ENCODE measurements around the gene GPR3.

The GPR3 gene, protein sequence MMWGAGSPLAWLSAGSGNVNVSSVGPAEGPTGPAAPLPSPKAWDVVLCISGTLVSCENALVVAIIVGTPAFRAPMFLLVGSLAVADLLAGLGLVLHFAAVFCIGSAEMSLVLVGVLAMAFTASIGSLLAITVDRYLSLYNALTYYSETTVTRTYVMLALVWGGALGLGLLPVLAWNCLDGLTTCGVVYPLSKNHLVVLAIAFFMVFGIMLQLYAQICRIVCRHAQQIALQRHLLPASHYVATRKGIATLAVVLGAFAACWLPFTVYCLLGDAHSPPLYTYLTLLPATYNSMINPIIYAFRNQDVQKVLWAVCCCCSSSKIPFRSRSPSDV

DNA sequence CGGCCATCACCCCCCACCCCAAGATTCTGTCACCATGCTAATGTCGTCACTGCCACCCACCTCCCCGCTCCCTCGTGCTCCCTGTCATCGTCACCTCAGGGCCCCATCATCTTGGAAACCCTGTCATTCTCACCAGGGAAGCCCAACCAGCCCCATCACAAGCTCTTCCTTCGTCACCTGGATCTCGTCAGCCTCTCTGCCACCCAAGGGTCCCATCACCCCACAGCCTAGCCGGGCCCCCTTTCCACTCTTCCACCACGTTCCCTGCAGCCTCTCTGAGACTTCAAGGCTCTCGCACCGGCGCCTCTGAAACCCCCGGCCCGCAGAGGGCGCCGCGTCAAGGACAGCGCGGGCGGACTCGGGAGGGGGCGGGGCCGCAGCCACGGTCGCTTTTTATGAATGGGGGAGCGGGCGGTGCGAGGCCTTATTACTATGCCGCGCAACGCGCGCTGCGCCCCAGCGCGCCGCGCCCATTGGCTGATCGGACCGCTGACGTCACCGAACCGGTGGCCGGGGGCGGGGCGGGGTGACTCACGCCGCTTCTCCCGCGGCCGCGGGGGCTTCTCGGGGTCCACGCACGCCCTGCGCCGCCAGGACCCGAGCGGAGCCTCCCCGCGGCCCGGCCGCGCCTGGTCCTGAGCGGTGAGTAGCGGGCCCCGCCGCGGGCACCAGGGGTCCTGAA, at the start of gene GPR3:
Gene GPR3, plus strand, starts transcription at position 527 of the 682 bp plus-strand sequence. CDS start 1,177 bp downstream, outside the sequence.
- FAIRE-seq, result no peak

DNA sequence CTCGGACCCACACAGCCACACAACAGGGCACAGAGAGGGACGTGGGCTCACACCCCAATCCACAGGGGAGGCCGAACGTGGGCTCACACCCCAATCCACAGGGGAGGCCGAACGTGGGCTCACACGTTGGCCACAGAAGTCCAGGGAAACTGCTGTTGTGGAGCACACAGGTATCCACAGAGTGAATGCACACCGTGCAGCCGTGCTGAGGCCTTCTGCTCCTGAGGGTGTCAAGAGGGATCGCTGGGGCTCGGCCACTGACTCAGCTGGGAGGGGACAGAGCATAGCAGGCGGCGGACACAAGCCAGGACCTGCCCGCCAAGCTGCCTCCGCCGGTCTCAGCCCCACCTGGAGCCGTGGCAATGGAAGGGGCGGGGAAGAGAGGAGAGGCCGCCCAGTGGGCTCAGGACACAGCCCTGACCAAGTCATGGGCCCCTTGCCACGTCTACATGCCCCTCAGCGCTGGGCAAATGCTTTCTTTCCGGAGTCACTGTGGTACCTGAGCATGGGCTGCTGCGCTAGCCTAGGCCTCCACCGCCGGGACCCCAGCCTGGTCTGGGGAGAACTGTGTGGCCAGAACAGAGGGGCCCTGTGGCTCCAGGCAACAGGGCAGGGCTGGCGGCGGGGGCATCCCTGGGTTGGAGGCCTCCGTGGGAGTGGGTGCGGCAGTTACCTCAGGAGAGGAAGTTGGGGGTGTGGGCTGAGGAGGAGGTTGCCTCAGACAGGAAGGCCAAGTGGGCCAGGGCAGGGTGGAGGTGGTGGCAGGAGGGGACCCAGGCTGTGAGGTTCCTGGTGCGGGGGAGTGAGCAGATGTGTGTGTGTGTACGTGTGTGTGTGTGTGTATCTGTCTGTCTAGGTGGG, 49.4 kb upstream of the GPR3 start:
- FAIRE-seq, result no peak

DNA sequence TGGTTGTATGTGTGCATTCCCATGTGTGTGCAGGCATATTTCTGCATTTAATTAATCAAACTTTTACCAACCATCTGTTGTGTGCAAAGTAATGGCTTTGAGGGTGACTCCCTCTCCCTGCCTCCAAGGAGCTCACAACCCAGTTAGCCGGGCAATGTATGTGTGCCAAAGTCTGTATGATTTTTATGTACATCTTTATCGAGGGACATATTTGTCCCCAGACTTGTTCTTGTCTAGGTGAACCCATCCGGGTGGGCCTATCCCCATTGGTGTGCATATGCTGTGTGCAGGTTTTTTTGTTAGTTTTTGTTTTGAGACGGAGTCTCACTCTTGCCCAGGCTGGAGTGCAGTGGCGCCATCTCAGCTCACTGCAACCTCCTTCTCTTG, 48.8 kb upstream of the GPR3 start:
- no peak for FAIRE-seq

DNA sequence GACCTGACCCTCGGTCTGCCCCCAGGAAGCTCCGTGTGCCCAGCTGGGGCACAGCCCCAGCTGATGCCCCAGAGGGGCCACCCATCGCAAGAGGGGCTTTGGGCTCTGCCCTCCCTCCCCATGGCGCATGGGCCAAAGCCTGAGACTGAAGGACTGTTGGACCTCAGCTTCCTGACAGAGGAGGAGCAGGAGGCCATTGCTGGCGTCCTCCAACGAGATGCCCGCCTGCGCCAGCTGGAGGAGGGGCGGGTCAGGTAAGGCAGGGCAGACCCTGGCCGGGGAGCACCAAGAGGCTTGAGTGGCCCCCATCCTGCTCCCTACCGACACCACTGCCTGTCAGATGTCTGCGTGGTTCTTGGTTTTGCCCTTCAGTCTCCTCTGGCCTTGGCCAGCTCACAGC, 47.1 kb upstream of the GPR3 start:
- no peak for FAIRE-seq

DNA sequence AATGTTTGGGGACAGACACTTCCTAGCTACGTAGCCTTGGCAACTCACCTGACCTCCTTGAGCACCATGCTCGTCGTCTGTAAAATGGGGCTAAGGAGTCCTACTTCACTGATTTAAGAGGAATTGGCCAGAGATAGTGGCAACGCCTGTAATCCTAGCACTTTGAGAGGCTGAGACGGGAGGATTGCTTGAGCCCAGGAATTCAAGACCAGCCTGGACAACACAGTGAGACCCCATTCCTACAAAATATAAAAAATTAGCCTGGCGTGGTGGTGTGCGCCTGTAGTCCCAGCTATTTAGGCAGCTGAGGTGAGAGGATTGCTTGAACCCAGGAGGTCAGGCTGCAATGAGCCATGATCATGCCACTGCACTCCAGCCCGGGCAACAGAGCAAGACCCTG, 46.1 kb upstream of the GPR3 start:
- no peak for FAIRE-seq

DNA sequence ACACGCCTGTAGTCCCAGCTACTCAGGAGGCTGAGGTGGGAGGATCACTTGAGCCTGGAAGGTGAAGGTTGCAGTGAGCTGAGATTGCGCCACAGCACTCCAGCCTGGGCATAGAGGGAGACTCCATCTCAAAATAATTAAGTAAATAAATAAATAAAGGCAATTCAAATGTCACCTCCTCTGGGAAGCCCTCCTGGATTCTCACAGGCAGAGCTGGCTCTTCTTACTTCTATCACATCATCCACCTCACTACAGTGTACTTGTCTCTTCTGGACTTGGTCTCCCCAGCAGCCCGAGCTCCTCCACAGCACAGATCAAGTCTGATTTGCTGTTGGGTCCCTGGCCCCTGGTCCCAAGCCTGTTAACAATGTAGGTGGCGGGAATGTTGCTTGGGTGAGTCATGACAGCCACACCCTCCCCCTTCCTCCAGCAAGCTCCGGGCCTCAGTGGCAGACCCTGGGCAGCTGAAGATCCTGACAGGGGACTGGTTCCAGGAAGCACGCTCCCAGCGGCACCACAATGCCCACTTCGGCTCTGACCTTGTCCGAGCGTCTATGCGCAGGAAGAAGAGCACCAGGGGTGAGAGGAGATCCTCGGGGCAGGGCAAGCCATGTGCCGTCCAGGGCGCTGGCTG, 45.3 kb upstream of the GPR3 start:
- FAIRE-seq, result no peak

DNA sequence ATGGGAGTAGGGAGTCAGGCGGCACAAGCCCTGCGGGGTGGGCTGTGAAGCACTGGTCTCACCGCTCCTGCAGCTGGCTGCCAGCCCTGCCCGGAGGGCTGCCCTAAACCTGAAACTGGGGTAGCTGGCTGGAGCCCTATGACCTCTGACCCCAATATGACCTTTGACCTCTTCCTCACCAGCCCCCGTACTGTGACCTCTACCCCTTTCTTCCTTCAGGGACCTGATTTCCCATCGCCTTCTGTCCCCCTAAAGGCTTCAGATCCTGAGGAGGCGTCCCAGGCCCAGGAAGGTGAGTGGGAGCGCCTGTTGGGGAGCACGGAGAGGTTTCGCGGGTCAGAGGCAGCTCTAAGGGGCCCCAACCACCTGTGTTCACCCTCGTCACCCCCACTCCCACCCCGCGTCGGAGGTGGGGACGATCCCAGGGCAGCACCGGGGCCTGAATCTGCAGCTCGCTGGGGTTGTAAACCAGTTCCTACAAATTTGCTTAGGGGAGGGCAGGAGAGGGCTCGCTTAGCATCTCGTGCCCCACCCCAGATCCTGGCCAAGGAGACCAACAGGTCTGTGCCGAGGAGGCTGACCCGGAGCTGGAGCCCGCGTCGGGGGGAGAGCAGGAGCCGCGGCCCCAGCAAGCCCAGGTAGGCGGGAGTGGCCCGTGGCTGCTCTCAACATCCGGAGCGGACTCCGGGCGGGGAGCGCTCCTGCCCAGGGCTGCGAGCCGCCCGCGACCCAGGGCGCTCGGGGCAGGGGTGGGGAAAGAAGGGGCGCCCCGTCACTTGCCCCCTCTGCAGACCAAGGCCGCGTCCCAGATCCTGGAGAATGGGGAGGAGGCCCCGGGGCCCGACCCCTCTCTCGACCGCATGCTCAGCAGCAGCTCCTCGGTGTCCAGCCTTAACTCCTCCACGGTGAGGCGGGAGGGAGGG, 43.3 kb upstream of the GPR3 start:
- no peak for FAIRE-seq

DNA sequence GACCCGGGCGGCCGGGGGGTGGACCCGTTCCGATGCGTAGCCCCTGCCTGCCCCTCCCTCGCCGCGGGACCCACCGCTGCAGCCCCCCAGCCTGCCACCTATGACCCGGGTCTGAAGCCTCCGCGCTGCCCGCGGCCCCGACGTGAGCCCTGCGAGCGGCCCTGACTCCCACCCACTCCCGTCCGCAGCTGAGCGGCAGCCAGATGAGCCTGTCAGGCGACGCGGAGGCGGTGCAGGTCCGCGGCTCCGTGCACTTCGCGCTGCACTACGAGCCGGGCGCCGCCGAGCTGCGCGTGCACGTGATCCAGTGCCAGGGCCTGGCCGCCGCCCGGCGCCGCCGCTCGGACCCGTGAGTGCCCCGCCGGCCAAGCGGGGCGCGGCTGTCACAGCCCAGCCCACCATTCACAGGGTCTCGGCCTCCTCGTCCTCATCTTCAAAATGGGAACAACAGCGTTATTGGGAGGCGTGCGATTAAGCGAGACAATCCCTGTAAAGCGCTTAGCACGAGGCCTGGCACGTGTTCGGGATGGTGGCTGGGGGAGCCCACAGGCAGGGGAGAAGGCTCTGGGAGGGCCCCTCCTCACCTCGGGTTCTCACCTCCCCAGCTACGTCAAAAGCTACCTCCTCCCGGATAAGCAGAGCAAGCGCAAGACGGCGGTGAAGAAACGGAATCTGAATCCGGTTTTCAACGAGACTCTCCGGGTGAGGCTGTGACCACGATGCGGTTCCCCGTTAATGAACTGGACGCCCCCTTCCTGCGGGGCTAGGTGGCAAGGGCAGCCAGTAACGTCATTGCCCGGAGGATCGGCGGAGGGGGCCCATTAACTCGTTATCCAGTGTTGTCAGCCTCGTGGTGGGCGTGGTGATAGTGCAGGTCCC, 42.4 kb upstream of the GPR3 start:
- no peak for FAIRE-seq

DNA sequence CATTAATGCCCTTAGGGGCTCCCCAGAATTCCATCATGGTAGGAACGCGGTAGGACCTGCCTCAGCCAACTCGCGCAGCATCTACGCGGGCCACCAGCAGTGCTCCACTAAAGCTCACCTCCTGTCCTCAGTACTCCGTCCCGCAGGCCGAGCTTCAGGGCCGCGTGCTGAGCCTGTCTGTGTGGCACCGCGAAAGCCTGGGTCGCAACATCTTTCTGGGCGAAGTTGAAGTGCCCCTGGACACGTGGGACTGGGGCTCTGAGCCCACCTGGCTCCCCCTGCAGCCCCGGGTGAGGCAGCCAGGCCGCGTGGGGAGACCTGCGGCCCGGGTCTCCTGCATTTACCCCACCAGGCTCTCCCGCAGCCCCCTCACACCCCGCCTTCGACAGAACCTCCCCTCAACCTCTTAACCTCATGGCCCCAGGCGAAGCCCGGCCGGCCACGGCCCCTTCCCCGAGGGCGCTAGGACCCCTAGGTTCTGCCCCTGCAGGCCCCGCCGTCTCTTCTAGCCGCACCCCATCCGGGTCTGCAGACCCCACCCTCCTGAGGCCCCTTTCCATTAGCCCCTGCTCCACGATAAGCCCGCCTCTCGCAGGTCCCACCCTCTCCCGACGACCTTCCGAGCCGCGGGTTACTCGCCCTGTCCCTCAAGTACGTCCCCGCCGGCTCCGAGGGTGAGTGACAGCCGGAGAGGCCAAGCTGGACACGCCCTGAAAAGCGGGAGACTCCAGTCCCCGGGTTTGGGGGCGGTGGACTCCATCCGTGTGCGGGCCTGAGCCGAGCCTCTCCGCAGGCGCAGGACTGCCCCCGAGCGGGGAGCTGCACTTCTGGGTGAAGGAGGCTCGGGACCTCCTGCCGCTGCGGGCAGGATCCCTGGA, 41.5 kb upstream of the GPR3 start:
- no peak for FAIRE-seq

DNA sequence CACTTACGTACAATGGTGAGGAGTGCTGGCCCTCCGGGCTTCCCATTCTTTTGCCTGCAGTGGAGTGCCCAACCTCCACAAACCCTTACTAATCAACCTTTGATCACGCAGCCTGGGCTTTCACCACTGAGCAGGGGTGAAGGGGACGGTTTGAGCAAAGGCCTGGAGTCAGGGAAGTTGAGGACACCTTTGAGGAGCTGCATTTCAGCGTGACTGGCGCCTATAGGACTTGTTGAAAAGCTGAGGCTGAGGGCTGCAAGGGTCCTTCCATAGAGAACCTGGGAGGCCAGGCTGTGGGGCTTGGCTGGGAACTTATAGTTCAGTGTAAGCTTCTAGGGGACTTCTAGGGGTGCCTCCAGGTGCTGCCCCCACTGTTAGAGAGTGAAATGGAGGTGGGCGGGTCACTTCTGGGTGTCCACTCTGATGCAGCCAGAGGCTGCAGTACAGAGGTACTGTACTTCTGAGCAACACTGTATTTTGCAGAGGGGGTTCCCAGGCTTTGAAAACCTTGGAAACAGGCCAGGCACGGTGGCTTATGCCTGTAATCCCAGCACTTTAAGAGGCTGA, 40.8 kb upstream of the GPR3 start:
- no peak for FAIRE-seq

DNA sequence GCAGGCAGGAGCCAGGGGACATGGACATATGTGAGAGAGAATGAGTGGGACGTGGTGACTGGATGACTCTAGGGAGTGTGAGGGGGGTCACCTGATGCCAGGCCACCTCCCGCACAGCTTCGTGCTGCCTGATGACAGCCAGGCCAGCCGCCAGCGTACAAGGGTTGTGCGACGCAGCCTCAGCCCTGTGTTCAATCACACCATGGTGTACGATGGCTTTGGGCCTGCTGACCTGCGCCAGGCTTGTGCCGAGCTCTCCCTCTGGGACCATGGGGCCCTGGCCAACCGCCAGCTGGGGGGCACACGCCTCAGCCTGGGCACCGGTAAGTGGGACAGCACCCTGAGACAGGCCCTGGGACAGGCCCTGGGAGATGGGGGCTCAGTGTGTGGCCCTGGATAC, 39.3 kb upstream of the GPR3 start:
- no peak for FAIRE-seq

DNA sequence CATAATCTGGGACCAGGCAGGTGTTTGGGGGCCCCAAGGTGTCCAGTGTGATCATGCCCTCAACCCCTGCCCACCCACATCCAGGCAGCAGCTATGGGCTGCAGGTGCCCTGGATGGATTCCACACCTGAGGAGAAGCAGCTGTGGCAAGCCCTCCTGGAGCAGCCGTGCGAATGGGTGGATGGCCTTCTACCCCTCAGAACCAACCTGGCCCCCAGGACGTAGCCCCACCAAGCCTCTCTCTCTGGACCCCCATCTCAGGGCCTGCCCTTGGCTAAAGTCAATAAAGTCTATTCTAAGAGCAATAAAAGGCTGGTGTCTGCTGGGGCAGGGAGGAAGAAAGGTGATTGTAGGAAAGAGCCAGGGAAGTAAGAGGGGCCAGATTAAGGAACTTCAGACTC, 38.8 kb upstream of the GPR3 start:
- FAIRE-seq, result no peak

DNA sequence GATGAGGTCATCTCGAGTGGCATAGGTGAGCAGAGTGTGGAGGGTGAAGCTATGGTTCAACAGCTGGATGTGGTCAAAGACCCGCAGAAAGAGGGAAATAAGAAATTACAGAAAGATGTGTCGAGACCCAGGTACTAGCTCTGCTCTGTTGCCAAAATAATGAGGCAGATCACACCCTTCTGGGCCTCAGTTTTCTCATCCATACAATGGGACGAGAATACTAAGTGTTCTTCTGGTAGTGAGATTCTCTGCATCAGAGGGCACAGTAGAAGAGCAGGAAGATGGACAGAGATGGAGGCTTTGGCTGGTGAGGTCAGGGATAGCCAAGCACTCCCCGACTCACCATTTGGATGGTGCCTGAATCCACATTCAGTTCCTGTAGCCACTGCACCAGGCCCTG, 36.7 kb upstream of the GPR3 start:
- no peak for FAIRE-seq

DNA sequence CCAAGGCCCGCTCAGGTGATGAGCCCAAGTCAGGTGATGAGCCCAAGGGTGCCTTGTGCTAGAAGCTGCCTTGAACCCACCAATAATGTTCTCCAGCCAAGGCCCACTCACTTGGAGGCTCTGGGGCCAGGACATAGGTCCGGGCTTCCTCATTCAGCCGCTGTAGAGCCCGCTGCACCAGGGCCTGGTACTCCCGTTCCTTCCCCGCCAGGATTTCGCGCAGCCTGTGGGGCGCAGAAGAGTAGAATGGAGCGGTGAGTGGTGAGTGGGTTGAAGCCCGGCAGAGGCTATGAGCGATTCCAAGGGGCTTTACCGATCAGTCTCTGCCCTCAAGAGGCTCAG, 36.2 kb upstream of the GPR3 start:
- no peak for FAIRE-seq

DNA sequence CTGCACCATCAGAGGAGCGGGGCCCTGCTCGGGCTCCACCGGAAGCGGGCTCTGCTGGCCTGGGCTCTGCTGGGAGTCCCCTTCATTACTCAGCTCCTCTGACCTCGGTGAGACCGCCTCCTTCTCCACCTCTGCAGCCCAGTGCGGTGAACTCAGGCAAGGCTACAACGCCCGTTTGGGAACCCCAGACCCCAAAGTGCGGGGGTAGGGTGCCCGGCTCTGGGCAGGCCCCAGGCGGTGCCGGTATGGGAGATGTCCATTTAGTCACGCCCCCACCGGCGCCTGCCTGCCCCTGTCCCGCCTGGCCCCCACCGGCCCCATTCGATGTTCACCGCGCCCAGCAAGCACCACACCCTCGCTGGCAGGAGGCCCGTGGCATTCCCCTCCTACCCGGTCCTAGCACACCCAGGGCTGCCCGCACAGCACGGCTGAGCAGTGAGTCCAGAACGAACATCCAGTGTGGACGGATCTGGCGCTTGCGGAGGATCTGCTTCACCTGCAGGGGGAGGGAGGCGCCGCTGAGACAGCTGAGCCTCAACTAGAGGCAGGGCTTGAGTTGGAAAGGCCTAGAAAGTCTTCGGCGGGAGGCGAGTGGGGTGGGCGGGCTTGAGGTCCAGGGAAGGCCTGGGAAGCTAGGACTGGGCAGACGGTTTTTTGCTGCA, 35.7 kb upstream of the GPR3 start:
- FAIRE-seq, result no peak

DNA sequence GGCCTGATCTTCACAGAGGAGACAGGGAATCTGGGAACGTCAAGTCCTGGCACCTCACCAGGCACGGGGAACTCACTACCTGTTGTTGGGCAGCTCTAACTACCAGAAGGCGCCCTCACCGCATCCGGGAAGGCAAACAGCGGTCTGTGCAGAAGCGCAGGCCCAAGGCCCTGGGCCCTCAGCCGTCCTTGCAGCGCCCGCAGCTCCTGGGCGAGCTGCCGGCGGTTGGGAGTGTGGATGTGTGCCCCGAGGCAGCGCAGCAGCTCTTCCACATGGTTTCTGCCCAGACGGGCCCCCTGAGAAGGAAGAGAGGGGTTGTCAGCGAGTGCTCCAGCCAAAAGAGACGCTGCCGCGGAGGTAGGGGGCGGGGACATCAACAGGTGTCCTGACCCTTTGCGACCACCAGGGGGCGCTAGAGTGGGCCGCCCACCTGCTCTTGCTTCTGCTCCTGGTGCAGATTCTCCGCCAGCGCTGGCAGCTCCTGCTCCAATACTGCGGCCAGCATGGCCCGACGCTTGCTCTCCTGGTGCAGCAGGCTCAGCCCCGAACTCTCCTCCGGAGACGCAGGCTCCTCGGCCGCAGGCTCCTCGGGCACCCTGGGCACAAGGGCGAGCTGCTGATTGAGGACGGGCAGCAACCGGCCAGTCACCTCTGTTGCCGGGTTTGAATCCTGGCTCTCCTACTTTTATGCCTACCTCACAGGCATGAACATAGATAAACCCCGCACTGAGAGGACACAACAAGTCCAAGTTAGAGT, 35.0 kb upstream of the GPR3 start:
- no peak for FAIRE-seq

DNA sequence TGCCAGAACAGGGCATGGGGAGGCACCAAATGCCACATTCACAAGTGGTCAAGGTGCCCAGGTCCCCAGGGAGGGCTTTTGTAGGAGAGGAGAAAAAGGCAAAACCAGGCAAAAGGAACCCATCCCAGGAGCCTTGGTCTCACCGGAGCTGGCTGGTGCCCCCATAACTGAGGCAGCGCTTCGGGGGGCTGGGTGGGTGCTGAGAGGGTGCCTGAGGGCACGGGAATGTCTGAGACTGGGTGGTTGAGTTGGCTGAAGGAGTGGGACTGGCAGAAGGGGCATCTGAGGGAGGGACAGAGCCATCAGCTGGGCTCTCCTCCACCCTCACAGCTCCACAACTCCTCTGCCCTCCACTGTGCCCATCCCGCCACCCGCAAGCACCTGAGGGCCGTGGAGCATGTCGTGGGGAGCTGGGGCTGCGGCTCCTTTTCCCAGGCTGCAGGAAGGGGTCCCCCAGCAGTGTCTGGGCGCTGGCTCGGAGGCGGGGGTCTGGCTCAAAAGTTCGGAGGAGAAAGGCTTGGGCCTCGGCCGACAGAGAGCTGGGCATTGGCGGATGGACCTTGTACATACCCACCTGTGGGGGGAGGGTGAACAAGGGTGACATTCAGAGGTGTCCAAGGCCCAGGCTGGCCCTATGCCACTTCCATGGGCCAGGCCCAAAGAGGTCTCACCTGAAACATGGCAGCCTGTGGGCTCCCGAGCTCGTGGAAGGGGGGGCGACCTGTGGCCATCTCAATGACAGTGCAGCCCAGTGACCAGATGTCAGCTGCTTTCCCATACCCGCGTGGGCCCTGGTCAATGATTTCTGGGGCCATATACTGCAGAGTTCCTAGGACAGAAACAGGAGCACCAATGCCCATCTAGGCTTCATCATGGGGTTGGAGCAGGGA, 34.1 kb upstream of the GPR3 start:
- no peak for FAIRE-seq

All from TTC549 (cell line).